ENCODE data around the gene VPS11.

The VPS11 gene

GRCh38 chr11:119114351-119114750 is 46.7 kb downstream of the VPS11 start:
- TF ChIP-seq CTCF (conservative IDR thresholded peaks at IDR 0.05) = no peak
- no peak overlapping the region for H3K27ac ChIP-seq

- H3K27ac ChIP-seq = no peak overlapping the region
- no peak for TF ChIP-seq CTCF (conservative IDR thresholded peaks at IDR 0.05)
Observed at GRCh38 chr11:119115484-119116234, 48.0 kb downstream of the VPS11 start.

GRCh38 chr11:119116235-119116594 is 48.6 kb downstream of the VPS11 start:
- H3K27ac ChIP-seq = no peak overlapping the region
- TF ChIP-seq CTCF (conservative IDR thresholded peaks at IDR 0.05) = no peak

- TF ChIP-seq CTCF (conservative IDR thresholded peaks at IDR 0.05) = no peak
Observed at GRCh38 chr11:119116601-119117000, 49.0 kb downstream of the VPS11 start.

GRCh38 chr11:119117004-119117706 is 49.5 kb downstream of the VPS11 start:
- no peak for TF ChIP-seq CTCF (conservative IDR thresholded peaks at IDR 0.05)
- no peak overlapping the region for H3K27ac ChIP-seq

More at GRCh38 chr11:119116601-119117000, 49.0 kb downstream of the VPS11 start:
- H3K27ac ChIP-seq = no peak overlapping the region

GRCh38 chr11:119118227-119118626 is 50.6 kb downstream of the VPS11 start:
- no peak for TF ChIP-seq CTCF (conservative IDR thresholded peaks at IDR 0.05)
- H3K27ac ChIP-seq = no peak overlapping the region

- no peak for TF ChIP-seq CTCF (conservative IDR thresholded peaks at IDR 0.05)
Observed at GRCh38 chr11:119118946-119119345, 51.3 kb downstream of the VPS11 start.

More at GRCh38 chr11:119118946-119119345, 51.3 kb downstream of the VPS11 start:
- H3K27ac ChIP-seq = no peak overlapping the region
